Measurements from ENCODE around the gene MSS51.

- TF ChIP-seq GATA2 (IDR thresholded peaks at IDR 0.05; ENCODE audit: low read depth, low read length) (no peak), GATA3 (IDR thresholded peaks at IDR 0.05; ENCODE audit: low read depth, low read length) (no peak)
These were observed 15.0 kb upstream of the MSS51 start for GRCh38 chr10:73448384-73448783.

All from SH-SY5Y (cell line).